HG02678 (cell line): ENCODE measurements around the gene CTU1.
"Not testable (repeated sequence)": the region's sequence is repeated elsewhere in the genome, so short reads cannot be mapped to it uniquely, and the experiment has no call there.

Source experiments
- ATAC-seq: cut with Tn5 transposase; IDR thresholded peaks from one replicate; pipeline ENCODE4 v1.9.1; 2021; ENCODE audit warnings: mild to moderate bottlenecking, moderate library complexity; ENCODE audit not compliant: unreplicated experiment

Gene CTU1

DNA sequence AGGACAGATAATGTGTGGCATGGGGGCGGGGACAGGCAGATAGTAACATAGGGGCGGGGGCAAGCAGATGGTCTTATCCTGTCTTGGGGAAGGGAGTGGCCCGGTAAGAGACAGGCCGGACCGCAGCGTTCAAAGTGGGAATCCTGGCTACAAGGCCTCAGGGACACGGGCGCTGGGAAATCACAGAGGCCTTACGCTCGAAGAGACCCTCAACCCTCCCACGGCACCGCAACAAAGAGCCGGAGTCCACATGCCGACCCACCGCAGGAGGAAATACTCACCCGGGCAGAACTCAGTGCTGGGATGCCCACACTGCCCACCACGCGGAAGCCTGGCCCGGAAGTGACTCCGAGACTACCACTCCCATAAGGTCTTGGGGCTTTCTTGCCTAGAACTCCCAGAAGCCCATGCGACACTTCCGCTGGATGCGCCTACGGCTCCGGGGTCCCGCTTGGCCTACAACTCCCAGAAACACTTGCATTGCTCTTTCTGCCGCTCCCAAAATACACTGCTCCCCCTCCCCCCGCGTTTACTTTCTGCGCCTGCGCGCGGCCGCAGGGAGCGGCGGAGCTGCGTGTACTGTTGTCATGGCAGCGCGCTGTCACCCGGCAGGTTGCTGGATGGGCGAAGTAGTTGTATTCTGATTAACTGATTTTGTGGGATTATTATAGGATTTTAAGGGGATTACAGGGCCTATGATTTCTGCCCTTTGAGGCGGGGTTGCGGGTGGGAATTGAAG, at the start of gene CTU1:
TSS of gene CTU1 (minus strand) at position 344 of the 739 bp plus-strand sequence. CDS start 3,840 bp downstream, outside the sequence.
- peak; percentile 96 for ATAC-seq

DNA sequence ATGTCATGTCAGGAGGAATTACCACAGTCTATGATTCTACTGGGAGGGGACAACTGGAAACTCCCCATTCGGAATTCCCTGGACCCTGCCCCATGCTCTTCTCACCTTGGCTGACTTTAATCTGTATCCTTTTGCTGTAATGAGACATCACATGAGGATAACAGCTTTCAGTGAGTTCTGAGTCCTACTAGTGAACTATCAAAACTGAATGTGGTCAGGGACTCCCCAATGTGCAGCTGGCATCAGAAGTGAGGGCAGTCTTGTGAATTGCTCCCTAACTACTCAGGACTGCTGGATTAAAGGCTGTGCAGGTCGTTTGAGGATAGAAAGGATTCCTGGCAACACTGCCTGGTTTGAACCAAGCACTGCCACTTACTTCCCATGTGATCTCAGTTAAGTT, 49.1 kb upstream of the CTU1 start:
- no peak for ATAC-seq

DNA sequence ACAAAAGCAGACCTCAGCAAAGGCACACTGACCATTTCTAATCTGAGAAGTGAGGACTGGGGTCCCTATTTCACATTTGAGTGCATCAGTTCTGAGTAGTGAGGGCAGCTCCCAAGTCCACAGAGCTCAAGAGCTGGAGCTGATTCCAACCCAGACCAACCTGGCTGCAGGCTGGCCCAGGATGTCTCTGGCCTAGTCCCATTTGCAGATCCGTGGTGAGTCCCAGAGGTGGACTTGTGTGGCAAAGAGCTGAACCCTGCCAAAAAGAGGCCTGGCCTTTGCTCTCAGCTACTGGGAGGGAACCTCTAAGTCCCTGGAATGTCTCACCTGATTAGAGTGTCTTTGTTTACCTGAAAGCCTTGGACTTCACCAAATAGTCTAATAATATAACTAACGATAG, 48.5 kb upstream of the CTU1 start:
- ATAC-seq, result no peak

DNA sequence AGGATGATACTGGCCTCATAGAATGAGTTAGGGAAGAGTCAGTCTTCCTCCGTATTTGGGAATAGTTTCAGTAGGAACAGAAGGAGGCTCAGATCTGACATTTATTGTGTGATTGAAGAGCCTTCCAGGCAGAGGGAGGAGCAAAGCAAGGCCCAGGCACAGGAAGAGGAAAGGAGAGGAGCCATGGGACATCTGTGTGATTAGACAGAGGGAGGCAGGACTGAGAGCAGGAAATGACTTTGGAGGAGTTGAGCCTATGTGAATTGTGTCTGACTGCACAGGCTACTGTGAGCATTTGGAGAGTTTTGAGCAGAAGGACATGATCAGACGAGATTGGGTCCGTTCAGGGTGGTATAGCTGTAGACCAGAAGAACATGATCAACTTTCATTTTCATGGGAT, 42.4 kb upstream of the CTU1 start:
- ATAC-seq, result no peak

DNA sequence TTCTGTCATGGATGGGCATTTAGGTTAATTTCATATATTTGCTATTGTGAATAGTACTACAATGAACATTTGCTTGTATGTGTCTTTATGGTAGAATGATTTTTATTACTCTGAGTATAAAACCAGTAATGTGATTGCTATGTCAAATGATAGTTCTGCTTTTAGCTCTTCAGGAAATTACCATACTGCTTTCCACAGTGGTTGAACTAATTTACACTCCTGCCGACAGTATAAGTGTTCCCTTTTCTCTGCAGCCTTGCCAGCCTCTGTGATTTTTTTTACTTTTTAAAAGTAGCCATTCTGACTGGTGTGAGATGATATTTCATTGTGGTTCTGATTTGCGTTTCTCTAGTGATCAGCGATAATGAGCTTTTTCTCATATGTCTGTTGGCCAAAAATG, 40.4 kb upstream of the CTU1 start:
- no peak for ATAC-seq

DNA sequence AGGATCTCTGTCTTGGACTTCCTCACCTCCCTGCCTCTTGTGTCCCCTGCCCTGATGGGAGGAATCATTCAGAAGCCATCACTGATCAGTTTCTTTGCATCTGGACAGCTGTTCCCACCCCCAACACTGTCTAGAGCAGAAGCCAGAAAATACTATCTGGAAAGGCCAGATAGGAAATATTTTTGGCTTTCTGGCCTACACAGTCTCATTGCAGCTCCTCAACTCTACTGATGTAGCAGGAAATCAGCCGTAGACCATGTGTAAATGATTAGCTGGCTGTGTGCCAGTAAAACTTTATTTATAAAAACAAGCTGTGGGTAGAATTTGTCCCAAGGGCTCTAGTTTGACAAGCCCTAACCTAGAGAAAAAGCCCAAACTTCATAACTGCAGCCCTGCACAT, 39.5 kb upstream of the CTU1 start:
- ATAC-seq, result no peak

DNA sequence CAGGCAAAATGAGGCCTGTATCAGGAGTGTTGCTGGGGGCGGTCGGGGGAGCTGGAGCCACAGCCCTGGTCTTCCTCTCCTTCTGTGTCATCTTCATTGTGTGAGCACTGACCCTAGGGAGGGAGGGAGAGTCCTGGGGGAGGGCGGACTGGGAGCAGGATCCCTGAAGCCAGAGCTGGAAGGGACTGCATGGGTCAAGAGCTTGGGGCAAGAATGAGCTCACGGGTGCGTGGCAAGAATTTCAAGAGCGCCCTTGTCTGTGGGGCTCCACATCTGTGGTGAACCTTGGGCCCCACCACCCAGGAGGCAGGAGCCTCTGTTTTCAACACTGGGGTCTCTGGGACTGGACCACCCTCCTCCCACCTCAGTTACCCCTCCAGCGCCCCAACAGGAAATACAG, 38.5 kb upstream of the CTU1 start:
- no peak for ATAC-seq

DNA sequence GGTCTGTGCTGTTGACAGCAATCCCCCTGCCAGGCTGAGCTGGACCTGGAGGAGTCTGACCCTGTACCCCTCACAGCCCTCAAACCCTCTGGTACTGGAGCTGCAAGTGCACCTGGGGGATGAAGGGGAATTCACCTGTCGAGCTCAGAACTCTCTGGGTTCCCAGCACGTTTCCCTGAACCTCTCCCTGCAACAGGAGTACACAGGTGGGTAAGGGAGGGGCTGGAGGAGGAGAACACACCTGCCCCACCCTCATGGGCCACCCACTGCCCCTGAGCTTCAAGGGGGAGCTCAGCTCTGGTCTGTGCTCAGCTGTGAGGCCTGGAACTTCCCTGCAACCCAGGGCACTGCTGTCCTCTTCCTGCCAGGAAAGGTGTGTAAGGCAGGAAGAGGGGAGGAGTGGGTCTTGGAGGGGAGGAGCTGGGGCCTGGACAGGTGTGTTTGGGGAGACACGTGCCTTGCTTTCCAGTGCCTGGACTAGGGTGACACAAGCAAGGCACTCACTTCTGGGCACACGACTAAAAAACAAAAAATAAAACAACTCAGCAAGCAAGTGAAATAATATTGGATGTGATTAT, 37.8 kb upstream of the CTU1 start:
- no peak for ATAC-seq

DNA sequence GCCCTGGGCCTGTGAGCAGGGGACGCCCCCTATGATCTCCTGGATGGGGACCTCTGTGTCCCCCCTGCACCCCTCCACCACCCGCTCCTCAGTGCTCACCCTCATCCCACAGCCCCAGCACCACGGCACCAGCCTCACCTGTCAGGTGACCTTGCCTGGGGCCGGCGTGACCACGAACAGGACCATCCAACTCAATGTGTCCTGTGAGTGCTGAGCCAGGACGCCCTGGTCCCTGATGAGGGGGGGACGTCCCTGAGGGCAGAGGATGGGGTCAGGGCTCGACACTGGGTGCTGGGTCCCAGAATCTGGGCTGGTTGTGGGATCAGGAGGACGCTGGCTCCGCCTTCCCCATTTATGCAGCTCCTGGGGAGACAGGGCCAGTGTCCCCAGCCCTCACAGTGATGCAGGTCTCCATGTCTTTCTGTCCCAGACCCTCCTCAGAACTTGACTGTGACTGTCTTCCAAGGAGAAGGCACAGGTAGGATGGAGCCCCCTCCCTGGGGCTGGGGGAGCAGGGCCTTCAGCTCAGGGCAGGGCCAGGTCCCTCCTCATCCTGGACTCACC, 36.4 kb upstream of the CTU1 start:
- no peak for ATAC-seq

DNA sequence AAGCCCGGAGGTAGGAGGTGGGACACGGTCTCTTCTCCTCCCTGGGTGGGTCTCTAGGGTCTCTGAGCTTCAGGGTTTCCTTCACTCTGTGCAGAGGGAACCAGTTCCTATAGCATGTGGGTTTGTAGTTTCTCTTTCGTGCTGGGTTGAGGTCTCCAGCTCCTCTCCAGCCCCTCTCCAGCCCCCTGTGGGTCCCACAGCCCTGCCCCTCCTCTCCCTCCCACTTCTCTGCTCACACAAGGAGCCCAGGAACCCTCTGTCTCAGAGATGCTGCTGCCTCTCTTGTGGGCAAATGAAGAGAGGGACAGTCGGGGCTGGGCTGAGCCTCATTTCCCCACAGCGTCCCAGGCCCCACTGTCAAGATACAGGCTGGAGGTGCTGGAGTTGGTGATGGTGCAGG, 35.3 kb upstream of the CTU1 start:
- ATAC-seq, result no peak

DNA sequence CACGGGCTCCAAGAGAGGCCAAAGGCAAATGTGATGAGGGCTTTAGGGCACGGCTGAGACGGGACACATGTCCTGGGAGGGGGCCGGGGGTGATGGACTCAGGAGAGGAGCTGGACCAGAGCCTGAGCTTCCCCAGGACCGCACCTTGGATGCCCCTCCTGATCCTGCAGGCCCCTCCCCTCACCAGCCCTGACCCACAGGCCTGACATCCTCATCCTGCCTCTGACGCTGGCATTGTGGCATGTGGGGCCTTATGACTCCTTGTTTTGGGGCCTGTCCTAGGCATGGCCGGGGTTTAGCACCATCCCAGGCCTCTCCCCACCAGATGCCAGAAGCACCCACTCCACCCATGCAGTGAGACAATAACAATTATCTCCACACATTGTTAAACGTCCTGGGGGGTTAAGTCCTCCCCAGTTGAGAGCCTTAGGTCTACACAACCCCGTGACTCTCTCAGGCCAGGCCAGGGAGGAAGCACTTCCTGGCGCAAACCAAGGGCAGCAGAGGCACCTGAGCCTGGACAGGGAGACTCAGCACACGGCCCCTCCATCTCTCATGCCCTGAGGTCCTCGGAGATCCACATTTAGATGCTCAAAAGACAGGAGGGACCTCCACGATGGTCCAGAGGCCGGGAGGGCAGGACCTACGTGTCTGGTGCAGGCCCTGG, 34.7 kb upstream of the CTU1 start:
- not testable (repeated sequence) for ATAC-seq

DNA sequence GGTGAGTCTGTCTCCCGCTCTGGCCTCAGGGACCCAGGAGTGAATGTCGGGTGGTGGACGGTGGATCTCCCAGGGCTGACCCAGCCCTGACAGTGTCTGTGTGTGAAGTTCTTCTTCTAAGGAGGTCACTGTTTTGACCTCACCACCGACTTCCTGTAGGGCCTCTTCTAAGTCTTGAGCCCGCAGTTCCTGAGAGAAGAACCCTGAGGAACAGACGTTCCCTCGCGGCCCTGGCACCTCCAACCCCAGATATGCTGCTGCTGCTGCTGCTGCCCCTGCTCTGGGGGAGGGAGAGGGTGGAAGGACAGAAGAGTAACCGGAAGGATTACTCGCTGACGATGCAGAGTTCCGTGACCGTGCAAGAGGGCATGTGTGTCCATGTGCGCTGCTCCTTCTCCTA, 33.9 kb upstream of the CTU1 start, which contains the start of gene SIGLEC7:
TSS of gene SIGLEC7 (plus strand) at position 183 of the 400 bp plus-strand sequence. CDS start at position 252, 69 bp downstream.
- ATAC-seq, result no peak

DNA sequence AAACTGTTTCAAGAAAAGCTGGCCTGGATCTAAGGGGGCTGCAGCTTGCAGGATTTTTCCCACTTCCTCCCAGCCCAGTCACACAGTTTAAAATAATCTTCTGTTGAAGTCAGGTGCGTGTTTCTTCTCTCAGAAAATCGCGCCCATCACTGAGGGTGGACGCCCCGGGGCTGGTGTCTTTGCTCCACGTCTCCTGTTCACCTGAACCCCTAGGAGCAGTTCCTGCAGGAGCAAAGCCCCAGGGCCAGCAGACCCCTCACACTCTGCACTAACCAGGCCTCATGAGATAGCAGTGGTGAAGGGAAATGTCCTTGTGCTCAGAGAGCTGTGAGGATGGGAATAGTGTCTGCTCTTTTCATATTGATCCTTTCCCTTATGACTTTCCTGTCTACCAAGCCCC, 33.0 kb upstream of the CTU1 start:
- no peak for ATAC-seq

DNA sequence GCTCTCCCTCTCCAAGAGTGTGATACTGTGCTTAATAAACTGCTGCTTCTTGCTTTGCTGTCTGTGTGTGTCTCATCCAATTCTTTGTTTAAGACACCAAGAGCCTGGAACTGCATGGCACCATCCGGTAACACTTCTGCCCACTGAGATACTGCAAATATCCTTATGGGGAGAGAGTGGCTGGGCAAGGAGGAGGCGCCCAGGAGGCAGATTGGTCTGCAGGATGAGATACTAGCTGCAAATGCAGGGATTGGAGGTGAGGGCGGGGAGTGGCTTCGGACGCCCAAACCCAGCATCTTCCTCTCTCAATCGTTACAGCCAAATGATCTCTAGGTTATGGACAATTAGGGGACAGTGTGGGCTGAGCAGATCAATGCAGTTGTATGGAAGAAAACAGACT, 32.2 kb upstream of the CTU1 start:
- no peak for ATAC-seq

DNA sequence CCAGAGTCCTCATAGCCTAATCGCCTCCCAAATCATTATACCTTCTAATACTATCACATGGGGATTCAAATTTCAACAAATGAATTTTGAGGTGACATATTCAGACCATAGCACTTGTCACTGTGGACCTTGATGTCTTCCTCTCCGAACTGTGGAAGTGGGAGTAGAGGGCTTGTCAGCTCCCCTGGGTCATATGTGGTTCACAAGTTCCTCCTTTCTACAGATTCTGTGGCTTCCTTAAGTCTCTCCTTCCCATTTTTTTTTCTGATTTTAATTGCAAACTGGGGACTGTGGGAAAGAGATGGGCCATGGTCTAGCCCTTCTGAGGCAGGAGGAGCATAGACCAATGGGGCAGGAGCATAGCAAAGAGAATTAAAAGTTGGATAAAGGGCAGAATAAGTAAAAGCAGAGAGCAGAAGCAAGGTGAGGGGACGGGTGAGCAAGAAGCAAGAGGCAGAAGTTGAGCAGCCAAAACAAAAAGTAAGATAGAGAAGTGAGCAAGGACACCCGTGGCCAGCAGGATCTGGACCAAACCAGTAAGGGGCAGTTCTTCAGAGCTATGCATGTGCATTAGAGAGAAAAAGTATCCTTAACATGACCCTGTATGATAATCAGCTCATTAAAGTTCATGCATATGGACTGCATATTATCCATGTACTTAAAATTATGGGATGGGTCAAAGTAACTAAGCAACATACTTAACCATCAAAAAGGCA, 31.2 kb upstream of the CTU1 start:
- no peak for ATAC-seq

DNA sequence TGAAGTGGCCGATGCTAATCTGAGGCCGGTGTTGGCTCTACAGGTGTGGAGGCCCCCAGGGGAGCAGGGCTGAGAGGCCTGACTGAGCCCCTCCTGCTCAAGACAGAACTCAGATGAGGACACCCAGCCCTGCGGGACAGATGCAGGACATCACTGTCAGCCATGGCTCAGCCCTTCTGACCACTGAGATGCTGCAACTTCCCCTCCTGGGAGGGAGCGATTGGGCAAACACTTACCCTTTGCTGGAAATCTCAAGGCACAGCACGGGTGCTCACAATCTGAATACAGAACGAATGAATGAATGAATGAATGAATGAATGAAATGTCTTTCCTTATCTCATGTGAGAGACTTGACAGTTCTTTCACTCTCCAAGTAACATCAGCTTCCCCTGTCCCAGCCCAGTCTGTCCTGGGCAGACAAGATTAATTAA, 30.4 kb upstream of the CTU1 start:
- ATAC-seq, result no peak

DNA sequence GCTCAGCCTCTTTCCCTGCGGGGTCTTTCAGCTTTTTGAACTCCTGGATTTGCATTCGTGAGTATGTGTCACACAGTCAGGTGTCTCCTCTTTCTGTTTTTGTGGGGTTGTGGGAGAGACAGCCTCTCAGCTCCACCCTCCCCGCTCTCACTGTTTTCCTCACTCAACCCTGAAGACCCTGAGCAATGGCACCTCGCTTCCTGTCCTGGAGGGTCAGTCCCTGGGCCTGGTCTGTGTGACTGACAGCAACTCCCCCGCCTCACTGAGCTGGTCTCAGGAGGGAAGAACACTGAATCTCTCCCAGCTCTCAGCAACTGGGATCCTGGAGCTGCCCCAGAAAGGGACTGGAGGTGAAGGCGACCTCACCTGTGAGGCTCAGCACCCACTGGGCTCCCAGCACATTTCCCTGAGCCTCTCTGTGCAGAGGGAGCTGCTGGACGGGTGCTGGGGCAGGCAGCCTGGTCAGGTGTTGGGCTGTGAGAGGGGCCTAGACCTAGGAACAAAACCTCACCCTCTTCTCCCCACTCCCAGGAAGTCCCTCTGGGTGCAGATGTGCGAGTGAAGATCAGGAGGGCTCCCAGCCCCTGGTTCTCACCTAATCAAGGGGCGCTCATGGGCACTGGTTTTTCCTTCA, 29.7 kb upstream of the CTU1 start:
- no peak for ATAC-seq

DNA sequence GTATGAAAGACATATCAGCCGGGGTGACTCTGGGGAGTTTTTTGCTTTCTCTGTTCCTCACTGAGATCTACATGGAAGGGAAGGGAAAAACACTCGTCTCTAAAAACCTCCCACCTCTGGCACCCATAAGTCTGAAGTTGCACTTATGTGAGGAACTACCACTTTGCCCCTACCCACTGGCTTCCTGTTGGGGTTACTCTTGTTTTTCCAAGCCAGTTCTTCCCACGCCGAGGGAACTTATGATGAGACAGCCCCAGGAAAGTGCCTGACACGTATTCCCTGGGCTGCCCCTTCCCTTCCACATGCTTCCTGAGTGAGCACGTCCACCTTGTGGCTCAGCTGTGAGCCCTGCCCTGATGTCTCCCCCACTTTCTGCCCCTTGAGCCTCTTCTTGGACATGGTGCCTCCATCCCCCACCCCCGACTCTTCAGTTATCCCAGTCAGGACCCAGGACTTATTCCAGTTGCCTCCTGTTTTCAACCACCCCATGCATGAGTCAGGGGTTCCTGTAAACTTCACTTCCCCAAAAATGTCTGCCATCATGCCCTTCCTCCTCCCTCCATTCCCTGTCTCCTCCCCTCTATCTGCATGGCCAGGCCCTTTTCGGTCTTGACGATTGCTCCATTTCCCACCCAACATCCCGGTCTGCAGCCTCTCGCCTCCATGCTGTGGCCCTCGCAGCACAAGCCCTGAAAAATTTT, 28.8 kb upstream of the CTU1 start:
- ATAC-seq, result no peak

DNA sequence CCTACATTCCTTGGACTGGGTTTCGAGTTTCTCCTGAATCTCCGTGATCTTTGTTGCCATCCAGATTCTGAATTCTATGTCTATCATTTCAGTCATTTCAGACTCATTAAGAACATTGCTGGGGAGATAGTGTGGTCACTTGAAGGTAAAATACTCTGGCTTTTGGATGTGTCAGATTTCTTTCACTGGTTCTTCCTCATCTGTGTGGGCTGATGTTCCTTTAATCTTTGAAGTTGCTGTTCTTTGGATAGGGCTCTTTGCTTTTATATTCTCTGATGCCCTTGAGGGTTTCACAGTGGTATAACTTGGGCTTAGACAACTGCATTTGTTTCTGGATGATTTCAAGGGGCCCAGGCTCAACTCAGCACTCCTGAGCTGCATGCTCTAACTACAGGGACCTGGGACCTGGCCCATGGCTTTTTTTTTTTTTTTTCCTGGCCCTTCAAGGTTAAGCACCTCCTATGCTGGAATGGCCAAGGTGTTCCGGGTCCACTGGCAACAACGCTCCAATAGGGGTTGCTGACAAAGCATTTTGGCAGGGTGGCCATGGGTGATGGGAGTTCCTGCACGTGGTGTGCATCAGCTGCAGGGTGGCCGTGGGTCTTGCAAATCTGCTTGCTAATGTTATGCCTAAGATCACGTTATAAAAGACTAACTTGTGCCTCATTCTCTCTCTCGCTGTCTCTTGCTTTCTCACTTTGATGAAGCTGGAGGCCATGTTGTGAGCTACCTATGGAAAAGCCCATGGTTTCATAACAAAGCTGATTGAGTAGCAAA, 28.0 kb upstream of the CTU1 start:
- no peak for ATAC-seq
